HFFc6 (cell line): ENCODE data around the gene PVALB. TPM values are rescaled to one million over a fixed set of nuclear protein-coding genes. Genes with fewer than 3 reads are reported as not detected.

ENCODE experiments used
- DNase-seq: peaks from one replicate; pipeline ENCODE4 v3.0.0-alpha.2; 2018
- H3K27ac Mint-ChIP-seq: 2 replicates; pipeline ENCODE4 v1.8.0; 2020; ENCODE audit warnings: mild to moderate bottlenecking, mixed read lengths
- H3K27me3 Mint-ChIP-seq: 2 replicates; pipeline ENCODE4 v1.8.0; 2021; ENCODE audit warnings: mild to moderate bottlenecking, moderate library complexity, mixed read lengths; ENCODE audit not compliant: insufficient read depth
- H3K36me3 Mint-ChIP-seq: 2 replicates; pipeline ENCODE4 v1.8.0; 2021; ENCODE audit warnings: low read depth, mixed read lengths
- H3K4me1 Mint-ChIP-seq: 2 replicates; pipeline ENCODE4 v1.8.0; 2020; ENCODE audit warnings: low read depth, mixed read lengths
- H3K4me3 Mint-ChIP-seq: 2 replicates; pipeline ENCODE4 v1.8.0; 2020; ENCODE audit warnings: mild to moderate bottlenecking, moderate library complexity, mixed read lengths
- H3K9me3 Mint-ChIP-seq: 2 replicates; pipeline ENCODE4 v1.8.0; 2020; ENCODE audit warnings: mild to moderate bottlenecking, mixed read lengths
- total RNA-seq, 6 experiments: library from RNA; stranded (reverse); fragmentation: NEBNext Ultra II Directional; extraction: Animal tissue kit (Norgen Biotek cat#: 25700); gene quantifications; 2 replicates in 1 of 6; 3 replicates in 5 of 6; pipeline ENCODE4 v1.2.3, GENCODE V29; 2021
- TF ChIP-seq, protein P1 (sequence below): fragments of 200-600 bp; sonication (generic); IDR thresholded peaks from 2 replicates; pipeline ENCODE4 v1.5.0; 2021; ENCODE audit warnings: antibody characterized with exemption, mild to moderate bottlenecking

PVALB gene
- total RNA-seq, 6 experiments from 2014 or later = not detected

DNA sequence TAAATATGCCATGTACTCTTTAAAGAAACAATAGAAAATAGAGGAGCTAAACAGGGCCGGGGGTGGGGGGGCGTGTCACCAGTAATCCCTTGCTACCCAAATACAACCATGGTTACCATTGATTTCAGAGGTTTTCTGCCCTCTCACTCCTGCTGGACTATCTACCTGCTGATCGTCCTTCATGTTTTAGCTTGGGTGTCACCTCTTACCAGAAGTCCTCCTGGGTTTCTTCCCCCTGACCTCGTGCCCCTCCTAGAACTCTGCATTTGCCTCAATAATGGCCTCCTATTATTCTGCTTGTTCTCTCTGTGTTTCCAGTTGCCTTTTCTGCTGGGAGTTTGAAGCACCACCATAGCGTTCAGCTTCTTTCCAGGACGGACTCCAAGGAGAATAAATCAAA, 9.4 kb upstream of the PVALB start:
- H3K27ac Mint-ChIP-seq = no peak overlapping the region
- no peak overlapping the region for H3K4me3 Mint-ChIP-seq
- H3K36me3 Mint-ChIP-seq = no peaks in the 10 kb centered on the region
- H3K9me3 Mint-ChIP-seq = no peaks in the 10 kb centered on the region
- H3K4me1 Mint-ChIP-seq = no peaks in the 10 kb centered on the region
- TF ChIP-seq, protein P1, sequence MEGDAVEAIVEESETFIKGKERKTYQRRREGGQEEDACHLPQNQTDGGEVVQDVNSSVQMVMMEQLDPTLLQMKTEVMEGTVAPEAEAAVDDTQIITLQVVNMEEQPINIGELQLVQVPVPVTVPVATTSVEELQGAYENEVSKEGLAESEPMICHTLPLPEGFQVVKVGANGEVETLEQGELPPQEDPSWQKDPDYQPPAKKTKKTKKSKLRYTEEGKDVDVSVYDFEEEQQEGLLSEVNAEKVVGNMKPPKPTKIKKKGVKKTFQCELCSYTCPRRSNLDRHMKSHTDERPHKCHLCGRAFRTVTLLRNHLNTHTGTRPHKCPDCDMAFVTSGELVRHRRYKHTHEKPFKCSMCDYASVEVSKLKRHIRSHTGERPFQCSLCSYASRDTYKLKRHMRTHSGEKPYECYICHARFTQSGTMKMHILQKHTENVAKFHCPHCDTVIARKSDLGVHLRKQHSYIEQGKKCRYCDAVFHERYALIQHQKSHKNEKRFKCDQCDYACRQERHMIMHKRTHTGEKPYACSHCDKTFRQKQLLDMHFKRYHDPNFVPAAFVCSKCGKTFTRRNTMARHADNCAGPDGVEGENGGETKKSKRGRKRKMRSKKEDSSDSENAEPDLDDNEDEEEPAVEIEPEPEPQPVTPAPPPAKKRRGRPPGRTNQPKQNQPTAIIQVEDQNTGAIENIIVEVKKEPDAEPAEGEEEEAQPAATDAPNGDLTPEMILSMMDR = no peak
- H3K27me3 Mint-ChIP-seq = peaks cover 21% of the 10 kb centered on the region
- DNase-seq = no peak

DNA sequence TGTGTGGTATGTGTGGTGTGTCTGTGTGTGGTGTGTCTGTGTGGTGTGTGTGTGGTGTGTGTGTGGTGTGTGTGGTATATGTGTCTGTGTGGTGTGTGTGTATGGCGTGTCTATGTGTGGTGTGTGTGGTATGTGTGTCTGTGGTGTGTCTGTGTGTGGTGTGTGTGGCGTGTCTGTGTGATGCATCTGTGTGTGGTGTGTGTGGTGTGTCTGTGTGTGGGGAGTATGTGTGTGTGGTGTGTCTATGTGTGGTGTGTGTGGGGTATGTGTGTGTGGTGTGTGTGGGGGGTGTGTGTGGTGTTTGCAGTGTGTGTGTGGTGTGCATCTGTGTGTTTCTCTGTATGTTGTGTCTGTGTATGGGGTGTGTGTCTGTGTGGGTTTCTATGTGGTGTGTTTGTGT, 7.8 kb upstream of the PVALB start:
- Mint-ChIP-seq H3K9me3 (no peaks in the 10 kb centered on the region), H3K4me1 (no peaks in the 10 kb centered on the region), H3K36me3 (no peaks in the 10 kb centered on the region), H3K4me3 (no peak overlapping the region), H3K27ac (no peak overlapping the region), H3K27me3 (peaks cover 37% of the 10 kb centered on the region)
- TF ChIP-seq, protein P1 = no peak
- DNase-seq = no peak

DNA sequence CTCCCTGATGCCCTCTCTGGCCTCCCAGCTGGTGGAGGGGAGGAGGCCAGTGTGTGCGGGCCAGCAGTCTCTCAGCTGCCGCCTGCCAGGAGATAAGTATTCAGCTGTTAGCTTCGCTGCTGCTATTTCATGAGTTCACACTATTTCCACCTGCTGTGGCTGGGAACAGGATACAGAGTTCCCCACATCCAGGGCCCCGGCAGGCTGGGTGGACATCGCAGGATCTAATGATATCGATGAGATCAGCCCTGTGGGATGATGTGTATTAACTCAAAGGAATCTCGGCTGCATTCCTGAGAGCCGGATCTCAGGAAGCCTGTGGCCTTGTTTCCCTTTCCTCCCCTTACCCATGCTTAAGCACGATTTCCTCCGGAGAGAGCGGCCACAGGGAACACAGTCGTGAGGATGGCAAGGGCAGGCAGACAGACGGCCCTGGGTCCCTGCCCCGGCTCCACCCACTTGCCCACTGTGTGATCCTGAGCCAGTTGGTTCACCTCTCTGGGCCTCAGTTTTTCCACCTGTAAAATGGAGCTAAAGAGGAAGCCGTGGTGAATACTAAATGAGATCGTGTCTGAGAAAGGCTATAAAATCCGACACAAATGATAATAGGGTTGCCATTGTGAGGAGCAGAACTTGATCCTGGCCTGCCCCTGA, 6.5 kb upstream of the PVALB start:
- no peak for DNase-seq
- TF ChIP-seq, protein P1 = no peak
- Mint-ChIP-seq H3K27me3 (peaks cover 49% of the 10 kb centered on the region), H3K9me3 (no peaks in the 10 kb centered on the region), H3K36me3 (no peaks in the 10 kb centered on the region), H3K27ac (no peak overlapping the region), H3K4me3 (no peak overlapping the region), H3K4me1 (no peaks in the 10 kb centered on the region)

DNA sequence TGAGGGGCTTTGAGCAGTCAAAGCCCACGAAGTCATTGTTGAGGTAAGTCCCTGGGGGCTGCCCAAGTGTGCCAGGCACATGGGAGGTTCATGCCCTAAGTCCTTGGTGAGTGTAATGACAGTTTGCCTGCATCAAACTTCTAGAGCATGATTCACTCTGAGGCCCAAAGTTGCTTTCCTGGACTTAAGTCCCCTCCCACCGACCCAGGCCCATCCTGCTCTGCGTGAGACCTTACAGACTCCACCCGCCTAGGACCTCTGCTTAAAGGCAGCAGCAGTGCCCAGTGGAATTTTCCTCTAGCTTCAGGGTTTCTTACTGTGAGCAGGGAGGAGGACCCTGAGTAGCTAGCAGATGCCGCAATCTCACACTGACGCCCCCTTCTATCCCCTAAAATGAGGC, 5.7 kb upstream of the PVALB start:
- no peaks in the 10 kb centered on the region for H3K9me3 Mint-ChIP-seq
- no peak overlapping the region for H3K27ac Mint-ChIP-seq
- H3K27me3 Mint-ChIP-seq = peaks cover 56% of the 10 kb centered on the region
- TF ChIP-seq, protein P1 = no peak
- no peak for DNase-seq
- H3K4me1 Mint-ChIP-seq = no peaks in the 10 kb centered on the region
- H3K36me3 Mint-ChIP-seq = no peaks in the 10 kb centered on the region
- H3K4me3 Mint-ChIP-seq = no peak overlapping the region

DNA sequence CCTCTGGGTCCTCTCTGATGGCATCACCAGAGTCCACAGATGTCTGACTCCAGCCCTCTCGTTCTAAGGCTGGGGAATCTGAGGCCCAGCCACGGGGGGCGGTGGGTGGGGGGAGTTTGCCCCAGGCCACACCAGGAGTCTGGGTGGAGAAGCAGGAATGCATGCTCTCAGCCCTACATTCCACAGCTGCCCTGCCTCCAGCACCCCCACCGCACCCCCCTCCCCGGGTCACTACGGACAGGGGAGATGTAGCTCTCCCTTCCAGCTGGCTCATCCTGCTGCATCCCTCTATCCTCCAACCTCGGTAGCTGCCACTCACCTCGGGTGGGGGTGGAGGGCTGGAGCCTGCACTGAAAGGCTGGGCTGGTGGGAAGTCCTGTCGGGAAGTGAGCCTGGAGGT, 2.3 kb upstream of the PVALB start:
- Mint-ChIP-seq H3K4me1 (no peaks in the 10 kb centered on the region), H3K27ac (no peak overlapping the region), H3K9me3 (no peaks in the 10 kb centered on the region), H3K4me3 (no peak overlapping the region), H3K36me3 (no peaks in the 10 kb centered on the region), H3K27me3 (peaks cover 73% of the 10 kb centered on the region)
- DNase-seq = no peak
- TF ChIP-seq, protein P1 = no peak
